ENCODE measurements around the gene ZNF770. TPM values are rescaled to one million over a fixed set of nuclear protein-coding genes. Genes with fewer than 3 reads are reported as not detected.
A peak's percentile ranks its signal among the peaks of the same experiment; 100 is the strongest.

ZNF770 gene
- total and polyA plus RNA-seq, 9 of the 15 experiments (the other 6 are each of a cell fraction or from before 2014, with no cell fraction given), result 3.4 to 50.8 (median 40.3) TPM

- TF ChIP-seq FOXO4 (CRISPR knock-in tag; IDR thresholded peaks at IDR 0.05) (no peak), RB1 (IDR thresholded peaks at IDR 0.05; ENCODE audit: low read depth) (peak; percentile 99), SAP30 (IDR thresholded peaks at IDR 0.05; ENCODE audit: borderline replicate concordance, insufficient read depth, low read depth, low read length, poor library complexity, severe bottlenecking) (no peak), HNRNPUL1 (IDR thresholded peaks at IDR 0.05; ENCODE audit: low read length) (no peak), XRCC3 (IDR thresholded peaks at IDR 0.05) (no peak), KDM5B (IDR thresholded peaks at IDR 0.05; ENCODE audit: insufficient replicate concordance, low read depth, low read length) (peak; percentile 92), HOMEZ (CRISPR knock-in tag; IDR thresholded peaks at IDR 0.05) (no peak), SAFB (IDR thresholded peaks at IDR 0.05; ENCODE audit: borderline replicate concordance, low read depth, low read length) (peak; percentile 51; the same call in 1 of the 2 replicates), GABPB1 (CRISPR knock-in tag; IDR thresholded peaks at IDR 0.05) (peak; percentile 94), PTTG1 (tag; IDR thresholded peaks at IDR 0.05; ENCODE audit: low read depth) (no peak), FOXA1 (IDR thresholded peaks at IDR 0.05; ENCODE audit: borderline replicate concordance) (no peak), MCM5 (IDR thresholded peaks at IDR 0.05; ENCODE audit: low read depth) (no peak), ZNF133 (CRISPR knock-in tag; IDR thresholded peaks at IDR 0.05) (no peak), MLLT1 (IDR thresholded peaks at IDR 0.05) (peak; percentile 19 to 76; a peak in 1 of 4 replicates), FIP1L1 (IDR thresholded peaks at IDR 0.05; ENCODE audit: low read depth, low read length, poor library complexity, severe bottlenecking) (peak; percentile 91), EZH2 (IDR thresholded peaks at IDR 0.05; ENCODE audit: borderline replicate concordance, low read depth, low read length) (no peak), CTCFL (IDR thresholded peaks at IDR 0.05; ENCODE audit: borderline replicate concordance, insufficient read depth, low read depth, low read length, poor library complexity, severe bottlenecking) (no peak), TAF15 (IDR thresholded peaks at IDR 0.05; ENCODE audit: low read depth, low read length) (no peak), TEAD4 (IDR thresholded peaks at IDR 0.05; ENCODE audit: low read length) (peak; percentile 25; the same call in 1 of the 2 replicates), TEAD4 (CRISPR knock-in tag; IDR thresholded peaks at IDR 0.05; ENCODE audit: borderline replicate concordance) (no peak; the same call in 1 of the 2 replicates)
Measured at GRCh38 chr15:34988027-34988902, at the start of gene ZNF770 (continued).

Measured in K562 (cell line).